IMR-90 (cell line): ENCODE measurements around the gene DUS1L. TPM values are rescaled to one million over a fixed set of nuclear protein-coding genes. Genes with fewer than 3 reads are reported as not detected.

Experiments used
- ATAC-seq: fragments of 200-7000 bp; cut with Tn5 transposase; 2 replicates; pipeline ENCODE4 v1.9.1; 2020; ENCODE audit warnings: low read depth, mild to moderate bottlenecking, moderate library complexity
- BruUV-seq: library from RNA; stranded (reverse); fragments of 400-500 nt; replicated peaks from 2 replicates; lab custom pipeline; 2021; lab: Mats Ljungman, UMichigan
- CTCF ChIA-PET: fragments of 300-600 bp; formaldehyde crosslinking; extraction: SDS; loops from one replicate; lab custom pipeline; 2021; ENCODE audit warnings: antibody characterized with exemption; lab: Yijun Ruan, JAX
- POLR2A ChIA-PET: fragments of 300-600 bp; sonication (Branson Sonifier 250); formaldehyde crosslinking; loops from one replicate; lab custom pipeline; 2022; ENCODE audit warnings: antibody characterized with exemption; ENCODE audit not compliant: unreplicated experiment; lab: Charles Lee
- DNase-seq: peaks from one replicate; pipeline ENCODE4 v3.0.0; 2013
- H2AFZ ChIP-seq: replicated peaks from 2 replicates; pipeline ENCODE3; 2013; ENCODE audit warnings: low read length, mild to moderate bottlenecking; ENCODE audit not compliant: poor library complexity
- H2AK5ac ChIP-seq: 2 replicates; pipeline ENCODE4 v1.6.1; 2013; ENCODE audit warnings: low read depth, low read length, inconsistent platforms
- H2AK9ac ChIP-seq: replicated peaks from 2 replicates; pipeline ENCODE3; 2013; ENCODE audit warnings: mild to moderate bottlenecking, low read depth, low read length, moderate library complexity; ENCODE audit not compliant: poor library complexity
- H2BK120ac ChIP-seq: 2 replicates; pipeline ENCODE4 v1.6.1; 2013; ENCODE audit warnings: low read depth, low read length, inconsistent platforms
- H2BK15ac ChIP-seq: 3 replicates; pipeline ENCODE4 v1.6.1; 2013; ENCODE audit warnings: low read depth, low read length, inconsistent platforms
- H2BK20ac ChIP-seq: 2 replicates; pipeline ENCODE4 v1.6.1; 2013; ENCODE audit warnings: low read depth, mild to moderate bottlenecking, inconsistent platforms, low read length, moderate library complexity
- H2BK5ac ChIP-seq: 2 replicates; pipeline ENCODE4 v1.6.1; 2013; ENCODE audit warnings: mild to moderate bottlenecking, low read depth, low read length, inconsistent platforms; ENCODE audit not compliant: poor library complexity, severe bottlenecking
- H3K14ac ChIP-seq: replicated peaks from 2 replicates; pipeline ENCODE4 v1.6.1; 2013; ENCODE audit warnings: low read depth, low read length, inconsistent platforms
- H3K18ac ChIP-seq: 2 replicates; pipeline ENCODE4 v1.6.1; 2013; ENCODE audit warnings: low read depth, low read length, control low read depth
- H3K23ac ChIP-seq: 2 replicates; pipeline ENCODE4 v1.6.1; 2013; ENCODE audit warnings: low read depth, low read length, inconsistent platforms
- H3K27ac ChIP-seq: 2 replicates; pipeline ENCODE4 v1.5.1; 2013; ENCODE audit warnings: mild to moderate bottlenecking, control low read depth, low read length; ENCODE audit not compliant: insufficient read depth
- H3K27me3 ChIP-seq: 2 replicates; pipeline ENCODE4 v1.6.1; 2013; ENCODE audit warnings: low read length; ENCODE audit not compliant: control insufficient read depth, insufficient read depth
- H3K36me3 ChIP-seq: 2 replicates; pipeline ENCODE4 v1.6.1; 2013; ENCODE audit warnings: low read length, mixed read lengths; ENCODE audit not compliant: control insufficient read depth, insufficient read depth
- H3K4ac ChIP-seq: 2 replicates; pipeline ENCODE4 v1.6.1; 2013; ENCODE audit warnings: low read depth, low read length, inconsistent platforms
- H3K4me1 ChIP-seq: 2 replicates; pipeline ENCODE4 v1.6.1; 2013; ENCODE audit warnings: low read length, mixed read lengths; ENCODE audit not compliant: control insufficient read depth, insufficient read depth
- H3K4me2 ChIP-seq: 2 replicates; pipeline ENCODE4 v1.6.1; 2013; ENCODE audit warnings: low read depth, mild to moderate bottlenecking, control low read depth, low read length, moderate library complexity
- H3K4me3 ChIP-seq: 2 replicates; pipeline ENCODE4 v1.5.1; 2013; ENCODE audit warnings: low read depth, mild to moderate bottlenecking, control low read depth, low read length, moderate library complexity; ENCODE audit not compliant: insufficient read depth
- H3K56ac ChIP-seq: 2 replicates; pipeline ENCODE4 v1.6.1; 2013; ENCODE audit warnings: low read length, inconsistent platforms; ENCODE audit not compliant: insufficient read depth; ENCODE audit errors: extremely low read depth
- H3K79me1 ChIP-seq, 2 experiments: 2 replicates each; pipeline ENCODE4 v1.6.1; 2013; ENCODE audit warnings: low read length in 2 of 2, inconsistent platforms in 1 of 2, low read depth in 1 of 2
- H3K9ac ChIP-seq: 2 replicates; pipeline ENCODE4 v1.6.1; 2013; ENCODE audit warnings: low read depth, low read length, control low read depth
- H3K9me1 ChIP-seq: 2 replicates; pipeline ENCODE4 v1.6.1; 2013; ENCODE audit warnings: low read length, inconsistent platforms; ENCODE audit not compliant: insufficient read depth
- H3K9me3 ChIP-seq: 2 replicates; pipeline ENCODE4 v1.6.1; 2013; ENCODE audit warnings: low read length; ENCODE audit not compliant: control insufficient read depth, insufficient read depth
- H4K20me1 ChIP-seq: 2 replicates; pipeline ENCODE4 v1.6.1; 2013; ENCODE audit warnings: low read length, inconsistent platforms; ENCODE audit not compliant: insufficient read depth
- H4K5ac ChIP-seq: 2 replicates; pipeline ENCODE4 v1.6.1; 2013; ENCODE audit warnings: mild to moderate bottlenecking, low read depth, low read length, control low read depth
- H4K8ac ChIP-seq, 2 experiments: 2 replicates each; pipeline ENCODE4 v1.6.1; 2013; ENCODE audit warnings: low read depth in 2 of 2, low read length in 2 of 2, control low read depth in 1 of 2, inconsistent platforms in 1 of 2
- H4K91ac ChIP-seq: 2 replicates; pipeline ENCODE4 v1.6.1; 2013; ENCODE audit warnings: low read depth, low read length, inconsistent platforms; ENCODE audit not compliant: insufficient read depth
- FOS ChIP-seq: fragments of 150-350 bp; IDR thresholded peaks from 2 replicates; pipeline ENCODE4 v1.6.1; 2016; ENCODE audit warnings: low read depth, low read length
- POLR2A ChIP-seq: IDR thresholded peaks from 2 replicates; pipeline ENCODE4 v1.6.1; 2012; ENCODE audit warnings: mild to moderate bottlenecking, low read depth, low read length
- RAD21 ChIP-seq: IDR thresholded peaks from 2 replicates; pipeline ENCODE4 v1.6.1; 2012; ENCODE audit warnings: low read length, improper control_type of control experiment
- SMC3 ChIP-seq: fragments of 150-350 bp; IDR thresholded peaks from 2 replicates; pipeline ENCODE4 v1.6.1; 2016; ENCODE audit warnings: low read depth, mild to moderate bottlenecking, antibody characterized with exemption, low read length, moderate library complexity
- WGBS, 2 experiments: methylation state at CpG; one replicate each; pipeline versions ENCODE4 v1.1.5 to v1.1.7; 2013; ENCODE audit warnings: missing lambda C conversion rate in 2 of 2; ENCODE audit not compliant: insufficient read length in 1 of 2; ENCODE audit errors: extremely low coverage in 2 of 2; 5-methylcytosine and 5-hydroxymethylcytosine counted together
- dilution Hi-C: fragments of 300-500 bp; cut with HindIII; formaldehyde crosslinking; loops from one replicate; pipeline ENCODE4 v1.14.3; 2018; ENCODE audit warnings: low sequenced_read_pairs; ENCODE audit not compliant: unreplicated experiment
- in situ Hi-C: fragments of 300-500 bp; cut with MboI; formaldehyde crosslinking; loops from 3 replicates; pipeline ENCODE4 v1.14.3; 2019; ENCODE audit warnings: low sequenced_read_pairs, inconsistent platforms, mixed read lengths
- intact Hi-C: fragments of 100-400 bp; cut with micrococcal nuclease; formaldehyde crosslinking; loops from 2 replicates; pipeline ENCODE4 v1.10.0; 2022
- polyA plus RNA-seq, 3 experiments: library from polyadenylated mRNA; depleted of rRNA; stranded (reverse); fragments of >200 nt; gene quantifications; 2 replicates each; pipeline ENCODE4 v1.2.3, GENCODE V29; 2012; ENCODE audit warnings: low replicate concordance in 1 of 3
- total RNA-seq: library from RNA; depleted of rRNA; stranded (reverse); fragments of >200 nt; gene quantifications from 2 replicates; pipeline ENCODE4 v1.2.3, GENCODE V29; 2012
- TF ChIP-seq, protein P1 (sequence below): conservative IDR thresholded peaks from 2 replicates; pipeline ENCODE4 v1.5.1; 2012; ENCODE audit warnings: mild to moderate bottlenecking, low read depth, low read length, improper control_type of control experiment

DUS1L gene
- total and polyA plus RNA-seq, 2 of the 4 experiments (the other 2 are of a cell fraction): 29.0 to 76.9 TPM

DNA sequence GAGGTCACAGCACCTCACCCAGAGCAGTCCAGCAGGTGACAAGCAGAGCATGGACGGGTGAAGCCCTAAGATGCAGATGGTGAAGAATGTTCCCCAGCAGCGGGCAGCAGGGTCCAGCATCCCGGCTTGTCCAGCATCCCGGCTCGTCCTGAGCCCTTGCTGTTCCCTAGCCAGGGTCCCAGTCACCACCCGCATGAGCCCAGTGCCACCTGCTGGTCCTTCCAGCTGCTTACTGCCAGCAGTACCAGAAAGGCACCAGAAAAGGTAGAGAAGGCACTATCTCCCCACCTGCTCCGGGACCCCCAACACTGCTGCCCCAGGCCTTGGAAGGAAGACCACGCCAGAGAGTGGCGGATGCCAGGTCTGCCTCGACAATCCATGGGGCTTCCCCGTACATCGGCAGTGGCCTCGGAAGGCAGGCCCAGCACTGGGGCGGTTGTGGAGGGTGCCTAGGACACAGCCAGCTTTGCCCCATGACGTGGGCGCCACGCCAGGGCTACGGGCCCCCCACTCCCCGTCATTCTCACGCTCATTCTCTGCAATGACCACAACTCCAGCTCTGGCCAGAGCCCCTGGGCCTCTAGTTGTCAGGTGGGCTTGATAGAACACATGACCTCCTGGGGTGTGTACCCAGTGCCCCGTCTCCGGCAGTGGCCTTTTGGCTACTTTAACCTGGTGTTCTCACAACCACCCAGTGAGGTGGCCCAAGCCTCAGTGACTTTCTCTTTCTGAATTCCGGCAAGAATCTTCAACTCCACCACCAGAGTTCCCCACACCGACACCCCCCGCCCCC is 44.3 kb downstream of the DUS1L start:
- Histone ChIP-seq H2BK15ac (no peak overlapping the region), H3K4ac (no peak overlapping the region; the same call in 1 of the 2 replicates), H3K56ac (no peak overlapping the region), H2BK120ac (no peak overlapping the region), H3K23ac (no peak overlapping the region), H3K18ac (no peak overlapping the region), H3K4me3 (peak overlapping the region; percentile 92; the same call in 1 of the 2 replicates), H3K9me1 (no peaks in the 10 kb centered on the region), H3K4me1 (peaks cover 13% of the 10 kb centered on the region), H3K79me1 (peaks cover 12 to 46% of the 10 kb centered on the region in 2 experiments), H4K20me1 (peaks cover 24% of the 10 kb centered on the region), H2AK9ac (peak overlapping the region; percentile 97), H3K36me3 (peaks cover 6% of the 10 kb centered on the region; the same call in 1 of the 2 replicates), H3K14ac (no peak overlapping the region), H3K9me3 (no peaks in the 10 kb centered on the region), H2BK20ac (no peak overlapping the region), H4K8ac (no peak overlapping the region), H2AK5ac (peak overlapping the region; percentile 70; the same call in 1 of the 2 replicates), H3K9ac (peak overlapping the region; percentile 71), H3K27ac (no peak overlapping the region; the same call in 1 of the 2 replicates), H4K5ac (no peak overlapping the region), H3K27me3 (no peaks in the 10 kb centered on the region), H3K4me2 (peak overlapping the region; percentile 99), H4K91ac (no peak overlapping the region), H2AFZ (peak overlapping the region; percentile 77), H2BK5ac (no peak overlapping the region)
- 65% methylated on average over 7 of the region's 25 CpGs; no CpG with 5 or more reads in 1 of the 2 experiments for WGBS, 2 experiments
- ChIA-PET POLR2A (interaction anchor here (0.6 kb wide), 1 partner anchor 82 kb away, joined by 11 read pairs; no protein-coding TSS in a partner anchor), CTCF (interaction anchor here (1.6 to 3.6 kb wide), 3 partner anchors 16 to 62 kb away, joined by 3 to 17 read pairs (median 5); partner anchors contain the start of genes DCXR and NOTUM)
- peak; percentile 3 for ATAC-seq
- BruUV-seq: no TSS peak
- dilution Hi-C loops (no loop called here), intact Hi-C loops (loop anchor here (1.0 kb wide), 1 partner anchor 62 kb away; no protein-coding TSS in a partner anchor), in situ Hi-C loops (no loop called here)
- TF ChIP-seq, protein P1, sequence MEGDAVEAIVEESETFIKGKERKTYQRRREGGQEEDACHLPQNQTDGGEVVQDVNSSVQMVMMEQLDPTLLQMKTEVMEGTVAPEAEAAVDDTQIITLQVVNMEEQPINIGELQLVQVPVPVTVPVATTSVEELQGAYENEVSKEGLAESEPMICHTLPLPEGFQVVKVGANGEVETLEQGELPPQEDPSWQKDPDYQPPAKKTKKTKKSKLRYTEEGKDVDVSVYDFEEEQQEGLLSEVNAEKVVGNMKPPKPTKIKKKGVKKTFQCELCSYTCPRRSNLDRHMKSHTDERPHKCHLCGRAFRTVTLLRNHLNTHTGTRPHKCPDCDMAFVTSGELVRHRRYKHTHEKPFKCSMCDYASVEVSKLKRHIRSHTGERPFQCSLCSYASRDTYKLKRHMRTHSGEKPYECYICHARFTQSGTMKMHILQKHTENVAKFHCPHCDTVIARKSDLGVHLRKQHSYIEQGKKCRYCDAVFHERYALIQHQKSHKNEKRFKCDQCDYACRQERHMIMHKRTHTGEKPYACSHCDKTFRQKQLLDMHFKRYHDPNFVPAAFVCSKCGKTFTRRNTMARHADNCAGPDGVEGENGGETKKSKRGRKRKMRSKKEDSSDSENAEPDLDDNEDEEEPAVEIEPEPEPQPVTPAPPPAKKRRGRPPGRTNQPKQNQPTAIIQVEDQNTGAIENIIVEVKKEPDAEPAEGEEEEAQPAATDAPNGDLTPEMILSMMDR: peak; percentile 89
- TF ChIP-seq POLR2A (peak; percentile 50; the same call in 1 of the 2 replicates), RAD21 (peak; percentile 94), FOS (no peak), SMC3 (peak; percentile 94)
- peak; percentile 75 for DNase-seq
